Aorta (tissue), 5 donors: ENCODE results near the gene SERINC2. TPM values are rescaled to one million over a fixed set of nuclear protein-coding genes. Genes with fewer than 3 reads are reported as not detected.

Experiments
- ATAC-seq: fragments of 200-7000 bp; cut with Tn5 transposase; one replicate; pipeline ENCODE4 v1.9.1; 2022; ENCODE audit warnings: moderate library complexity; ENCODE audit not compliant: low FRiP score
- DNase-seq, 2 donors: peaks; one replicate each; pipeline ENCODE4 v3.0.0-alpha.2; 2020
- H3K27ac ChIP-seq, 2 donors: one replicate each; pipeline ENCODE4 v1.5.1; 2013; ENCODE audit warnings: low read length in 2 of 2, mild to moderate bottlenecking in 2 of 2, moderate library complexity in 2 of 2, control low read depth in 1 of 2, inconsistent platforms in 1 of 2, low read depth in 1 of 2
- H3K27me3 ChIP-seq, 2 donors: one replicate each; pipeline ENCODE4 v1.6.1; 2013; ENCODE audit warnings: control low read depth in 1 of 2, low read length in 1 of 2, mild to moderate bottlenecking in 1 of 2, moderate library complexity in 1 of 2; ENCODE audit not compliant: insufficient read depth in 2 of 2, control insufficient read depth in 1 of 2
- H3K36me3 ChIP-seq, 2 donors: one replicate each; pipeline ENCODE4 v1.6.1; 2013; ENCODE audit warnings: control low read depth in 1 of 2, low read length in 1 of 2, mild to moderate bottlenecking in 1 of 2; ENCODE audit not compliant: insufficient read depth in 2 of 2, control insufficient read depth in 1 of 2
- H3K4me1 ChIP-seq, 2 donors: one replicate each; pipeline ENCODE4 v1.6.1; 2013; ENCODE audit warnings: low read length in 2 of 2, control low read depth in 1 of 2, mild to moderate bottlenecking in 1 of 2, moderate library complexity in 1 of 2; ENCODE audit not compliant: insufficient read depth in 2 of 2, control insufficient read depth in 1 of 2
- H3K4me3 ChIP-seq, 2 donors: one replicate each; pipeline ENCODE4 v1.5.1; 2013; ENCODE audit warnings: low read length in 2 of 2, control low read depth in 1 of 2, mild to moderate bottlenecking in 1 of 2
- H3K9me3 ChIP-seq: one replicate; pipeline ENCODE4 v1.6.1; 2013; ENCODE audit warnings: mild to moderate bottlenecking, low read length; ENCODE audit not compliant: control insufficient read depth
- WGBS, 2 donors: extraction: QIAGEN DNeasy Blood & Tissue Kit; methylation state at CpG; one replicate each; pipeline ENCODE4 v1.1.7; 2013; 5-methylcytosine and 5-hydroxymethylcytosine counted together
- intact Hi-C, 2 donors: fragments of 100-400 bp; cut with DNase I; formaldehyde crosslinking; loops; one replicate each; pipeline versions ENCODE4 v1.14.2 to v1.15.0; 2022
- polyA plus RNA-seq, 2 donors: library from polyadenylated mRNA; stranded (reverse); fragments of 200-250 nt; gene quantifications; one replicate each; pipeline ENCODE4 v1.2.3, GENCODE V29; 2013
- total RNA-seq, 2 donors: library from RNA; stranded (reverse); fragmentation: NEBNext Ultra II Directional; extraction: Animal tissue kit (Norgen Biotek cat#: 25700); gene quantifications; one replicate each; pipeline ENCODE4 v1.2.1, GENCODE V29; 2021
- donor health status: healthy with polysubstance abuse.
- donor health status: Bipolar disorder and iron deficiency.
- donor health status: DM: no; HTN: no; CAD: no.
- donor health status: DM: no; HTN: no; CAD: no.
- donor health status: DM: yes; HTN: yes; CAD: no.

The SERINC2 gene
- total and polyA plus RNA-seq, 4 donors, result 2.5 to 20.7 (median 3.5) TPM

- Histone ChIP-seq H3K36me3 (no peaks in the 10 kb centered on the region), H3K4me1 (peaks cover 3 to 9% of the 10 kb centered on the region in 2 donors), H3K9me3 (no peaks in the 10 kb centered on the region), H3K27me3 (no peaks in the 10 kb centered on the region), H3K27ac (peak overlapping the region in 1 of 2 donors; percentile 89), H3K4me3 (peak overlapping the region in 1 of 2 donors; percentile 1)
- 34 to 37% methylated on average over 10 of the region's 10 CpGs for WGBS, 2 donors
- intact Hi-C loops, result no loop called here
- ATAC-seq (peak; percentile 15), DNase-seq (no peak)
These were observed 40.3 kb upstream of the SERINC2 start for GRCh38 chr1:31372751-31373055.

- intact Hi-C loops, result no loop called here
- H3K36me3 ChIP-seq, result no peaks in the 10 kb centered on the region
- peak; percentile 87 to 93 for DNase-seq
- peaks cover 3 to 9% of the 10 kb centered on the region in 2 donors for H3K4me1 ChIP-seq
- peak within 1 kb of the TSS; percentile 25 to 89 for H3K27ac ChIP-seq
- no peaks in the 10 kb centered on the region for H3K27me3 ChIP-seq
- 0 to 1% methylated on average over 42 to 44 of the region's 44 CpGs for WGBS, 2 donors
- no peaks in the 10 kb centered on the region for H3K9me3 ChIP-seq
- H3K4me3 ChIP-seq, result peak within 1 kb of the TSS in 1 of 2 donors; percentile 16
- peak; percentile 88 for ATAC-seq
These were observed 39.7 kb upstream of the SERINC2 start, which contains the start of gene FABP3 for GRCh38 chr1:31373056-31373896. Gene FABP3 (minus strand): TSS chr1:31373076. CDS start chr1:31373014, 62 bp downstream.

GRCh38 chr1:31373897-31374486 lies 39.0 kb upstream of the SERINC2 start:
- WGBS, 2 donors, result 27 to 31% methylated on average over 11 of the region's 11 CpGs
- Histone ChIP-seq H3K27me3 (no peaks in the 10 kb centered on the region), H3K4me1 (peaks cover 3 to 9% of the 10 kb centered on the region in 2 donors), H3K27ac (peak overlapping the region; percentile 25 to 73), H3K9me3 (no peaks in the 10 kb centered on the region), H3K36me3 (no peaks in the 10 kb centered on the region), H3K4me3 (no peak overlapping the region)
- ATAC-seq (no peak), DNase-seq (no peak)
- intact Hi-C loops, result no loop called here

- Histone ChIP-seq H3K9me3 (no peaks in the 10 kb centered on the region), H3K4me3 (no peak overlapping the region), H3K27ac (peak overlapping the region; percentile 25 to 73), H3K36me3 (no peaks in the 10 kb centered on the region), H3K4me1 (peaks cover 3 to 6% of the 10 kb centered on the region in 2 donors), H3K27me3 (no peaks in the 10 kb centered on the region)
- WGBS, 2 donors, result 11 to 17% methylated on average over 7 of the region's 7 CpGs
- DNase-seq (peak; percentile 73 to 84), ATAC-seq (peak; percentile 41)
- intact Hi-C loops, result no loop called here
These were observed 38.4 kb upstream of the SERINC2 start for GRCh38 chr1:31374511-31375196.

GRCh38 chr1:31376375-31377134 lies 36.5 kb upstream of the SERINC2 start:
- ATAC-seq (no peak), DNase-seq (peak; percentile 52 to 78)
- 62 to 64% methylated on average over 8 of the region's 8 CpGs for WGBS, 2 donors
- intact Hi-C loops, result no loop called here
- no peak overlapping the region for H3K4me3 ChIP-seq
- no peaks in the 10 kb centered on the region for H3K36me3 ChIP-seq
- no peaks in the 10 kb centered on the region for H3K27me3 ChIP-seq
- H3K27ac ChIP-seq, result no peak overlapping the region
- H3K9me3 ChIP-seq, result no peaks in the 10 kb centered on the region
- peaks cover under 1 to 3% of the 10 kb centered on the region in 2 donors for H3K4me1 ChIP-seq

GRCh38 chr1:31377364-31377863 lies 35.6 kb upstream of the SERINC2 start:
- intact Hi-C loops, result no loop called here
- WGBS, 2 donors, result 94 to 97% methylated on average over 3 of the region's 3 CpGs

GRCh38 chr1:31378001-31378400 lies 35.0 kb upstream of the SERINC2 start:
- no peak for ATAC-seq
- peaks cover 0 to 3% of the 10 kb centered on the region in 2 donors for H3K4me1 ChIP-seq
- H3K4me3 ChIP-seq, result no peak overlapping the region
- intact Hi-C loops, result no loop called here
- no peaks in the 10 kb centered on the region for H3K36me3 ChIP-seq
- H3K27ac ChIP-seq, result no peak overlapping the region
- no peaks in the 10 kb centered on the region for H3K27me3 ChIP-seq
- no peaks in the 10 kb centered on the region for H3K9me3 ChIP-seq
- no peak for DNase-seq

More at GRCh38 chr1:31377364-31377863, 35.6 kb upstream of the SERINC2 start:
- no peaks in the 10 kb centered on the region for H3K36me3 ChIP-seq
- DNase-seq (no peak), ATAC-seq (no peak)
- no peak overlapping the region for H3K4me3 ChIP-seq
- peaks cover 0 to 3% of the 10 kb centered on the region in 2 donors for H3K4me1 ChIP-seq
- H3K9me3 ChIP-seq, result no peaks in the 10 kb centered on the region
- no peak overlapping the region for H3K27ac ChIP-seq
- no peaks in the 10 kb centered on the region for H3K27me3 ChIP-seq

GRCh38 chr1:31380181-31380580 lies 32.8 kb upstream of the SERINC2 start:
- H3K9me3 ChIP-seq, result no peaks in the 10 kb centered on the region
- H3K27me3 ChIP-seq, result no peaks in the 10 kb centered on the region
- intact Hi-C loops, result no loop called here
- DNase-seq (no peak), ATAC-seq (no peak)
- 5 to 11% methylated on average over 3 of the region's 3 CpGs for WGBS, 2 donors
- H3K4me3 ChIP-seq, result no peak overlapping the region
- no peak overlapping the region for H3K27ac ChIP-seq
- H3K36me3 ChIP-seq, result no peaks in the 10 kb centered on the region
- H3K4me1 ChIP-seq, result no peaks in the 10 kb centered on the region
